Skeletal muscle tissue (tissue), 4 donors: ENCODE measurements around the gene SCG3. TPM values are rescaled to one million over a fixed set of nuclear protein-coding genes. Genes with fewer than 3 reads are reported as not detected.
"Not testable (repeated sequence)": the region's sequence is repeated elsewhere in the genome, so short reads cannot be mapped to it uniquely, and the experiment has no call there.

Source experiments
- H3K27ac ChIP-seq: one replicate; pipeline ENCODE4 v1.7.0; 2013; ENCODE audit warnings: mild to moderate bottlenecking, low read depth, low read length, inconsistent platforms
- H3K27me3 ChIP-seq, 3 donors: one replicate each; pipeline ENCODE4 v1.7.0; 2013; ENCODE audit warnings: low read length in 3 of 3; ENCODE audit not compliant: control insufficient read depth in 3 of 3, insufficient read depth in 3 of 3
- H3K36me3 ChIP-seq, 3 donors: one replicate each; pipeline ENCODE4 v1.7.0; 2013; ENCODE audit warnings: low read length in 3 of 3; ENCODE audit not compliant: control insufficient read depth in 3 of 3, insufficient read depth in 3 of 3
- H3K4me1 ChIP-seq, 3 donors: one replicate each; pipeline ENCODE4 v1.7.0; 2013; ENCODE audit warnings: low read length in 3 of 3, mild to moderate bottlenecking in 3 of 3; ENCODE audit not compliant: control insufficient read depth in 3 of 3, insufficient read depth in 3 of 3
- H3K4me3 ChIP-seq, 3 donors: one replicate each; pipeline ENCODE4 v1.7.0; 2013; ENCODE audit warnings: low read length in 3 of 3
- H3K9ac ChIP-seq, 3 donors: one replicate each; pipeline ENCODE4 v1.7.0; 2013; ENCODE audit warnings: low read length in 3 of 3, mild to moderate bottlenecking in 3 of 3, moderate library complexity in 2 of 3, low read depth in 1 of 3
- H3K9me3 ChIP-seq, 3 donors: one replicate each; pipeline ENCODE4 v1.7.0; 2013; ENCODE audit warnings: low read length in 3 of 3; ENCODE audit not compliant: control insufficient read depth in 3 of 3
- total RNA-seq: library from RNA; depleted of rRNA; stranded (reverse); fragments of >200 nt; gene quantifications from one replicate; pipeline ENCODE4 v1.2.3, GENCODE V29; 2014
- donor health status: Osteomylitis.

SCG3 gene
- total RNA-seq = under 0.01 TPM

GRCh38 chr15:51681303-51681963 lies at the start of gene SCG3:
TSS of gene SCG3 (plus strand) at chr15:51681503. CDS start at chr15:51681756, 253 bp downstream.
- Histone ChIP-seq H3K4me1 (peaks cover 0 to 2% (median 0%) of the 10 kb centered on the region in 3 donors), H3K9ac (no peak within 1 kb of the TSS), H3K27ac (no peak within 1 kb of the TSS), H3K9me3 (no peaks in the 10 kb centered on the region), H3K27me3 (peaks cover 0 to 5% (median 3%) of the 10 kb centered on the region in 3 donors), H3K4me3 (no peak within 1 kb of the TSS), H3K36me3 (no peaks in the 10 kb centered on the region)

GRCh38 chr15:51634591-51635198 lies 46.6 kb upstream of the SCG3 start:
- Histone ChIP-seq H3K9me3 (no peaks in the 10 kb centered on the region), H3K27ac (no peak overlapping the region), H3K4me1 (no peaks in the 10 kb centered on the region), H3K36me3 (no peaks in the 10 kb centered on the region), H3K27me3 (no peaks in the 10 kb centered on the region), H3K9ac (no peak overlapping the region), H3K4me3 (no peak overlapping the region)

- Histone ChIP-seq H3K4me3 (no peak overlapping the region), H3K27ac (no peak overlapping the region), H3K4me1 (no peaks in the 10 kb centered on the region), H3K27me3 (no peaks in the 10 kb centered on the region), H3K36me3 (no peaks in the 10 kb centered on the region), H3K9ac (no peak overlapping the region), H3K9me3 (no peaks in the 10 kb centered on the region)
Observed at GRCh38 chr15:51641490-51642130, 39.7 kb upstream of the SCG3 start.

- Histone ChIP-seq H3K9me3 (no peaks in the 10 kb centered on the region), H3K27me3 (no peaks in the 10 kb centered on the region), H3K36me3 (no peaks in the 10 kb centered on the region), H3K9ac (no peak overlapping the region), H3K4me3 (no peak overlapping the region), H3K4me1 (no peaks in the 10 kb centered on the region), H3K27ac (no peak overlapping the region)
Observed at GRCh38 chr15:51642696-51643095, 38.6 kb upstream of the SCG3 start.

- Histone ChIP-seq H3K4me1 (no peaks in the 10 kb centered on the region), H3K36me3 (no peaks in the 10 kb centered on the region), H3K27ac (no peak overlapping the region), H3K9ac (no peak overlapping the region), H3K9me3 (no peaks in the 10 kb centered on the region), H3K4me3 (no peak overlapping the region), H3K27me3 (no peaks in the 10 kb centered on the region)
Observed at GRCh38 chr15:51647128-51647562, 34.2 kb upstream of the SCG3 start.

- not testable (repeated sequence) for H3K9me3 ChIP-seq, H3K36me3 ChIP-seq, H3K27me3 ChIP-seq, H3K4me1 ChIP-seq, H3K9ac ChIP-seq, H3K4me3 ChIP-seq, H3K27ac ChIP-seq
Observed at GRCh38 chr15:51648101-51648500, 33.2 kb upstream of the SCG3 start.

- H3K27ac ChIP-seq, H3K4me1 ChIP-seq, H3K9ac ChIP-seq: not testable (repeated sequence)
Observed at GRCh38 chr15:51648643-51649042, 32.7 kb upstream of the SCG3 start.

GRCh38 chr15:51649659-51650521 lies 31.4 kb upstream of the SCG3 start:
- Histone ChIP-seq H3K36me3 (no peaks in the 10 kb centered on the region), H3K9ac (no peak overlapping the region), H3K4me1 (no peaks in the 10 kb centered on the region), H3K27ac (no peak overlapping the region), H3K9me3 (no peaks in the 10 kb centered on the region), H3K4me3 (no peak overlapping the region), H3K27me3 (no peaks in the 10 kb centered on the region)

More at GRCh38 chr15:51648643-51649042, 32.7 kb upstream of the SCG3 start:
- not testable (repeated sequence) for H3K27me3 ChIP-seq, H3K4me3 ChIP-seq, H3K36me3 ChIP-seq, H3K9me3 ChIP-seq

GRCh38 chr15:51652084-51652668 lies 29.1 kb upstream of the SCG3 start:
- Histone ChIP-seq H3K4me3 (no peak overlapping the region), H3K27me3 (no peaks in the 10 kb centered on the region), H3K9ac (no peak overlapping the region), H3K36me3 (no peaks in the 10 kb centered on the region), H3K9me3 (no peaks in the 10 kb centered on the region), H3K27ac (no peak overlapping the region), H3K4me1 (no peaks in the 10 kb centered on the region)
